Measurements from ENCODE around the gene CNOT6L. TPM values are rescaled to one million over a fixed set of nuclear protein-coding genes. Genes with fewer than 3 reads are reported as not detected.

The CNOT6L gene
- total and polyA plus RNA-seq, 2 of the 4 experiments (the other 2 are of a cell fraction) = 3.5 to 21.1 TPM

GRCh38 chr4:77833126-77833724, 14.1 kb upstream of the CNOT6L start:
- Histone ChIP-seq H3K4me2 (ENCODE audit: low read depth, low read length) (no peak overlapping the region), H4K5ac (ENCODE audit: low read depth, low read length) (no peak overlapping the region), H3K79me1 (ENCODE audit: low read depth in 1 of 2, low read length in 2 of 2) (no peaks in the 10 kb centered on the region), H2BK15ac (ENCODE audit: low read depth, low read length) (no peak overlapping the region), H2BK5ac (ENCODE audit: low read depth, low read length, poor library complexity, severe bottlenecking) (no peak overlapping the region), H3K36me3 (ENCODE audit: control insufficient read depth, insufficient read depth, low read length) (no peaks in the 10 kb centered on the region), H3K27ac (ENCODE audit: insufficient read depth, low read length) (no peak overlapping the region), H2AK9ac (replicated peaks; ENCODE audit: low read depth, low read length, poor library complexity) (no peak overlapping the region), H2AK5ac (ENCODE audit: low read depth, low read length) (no peak overlapping the region), H3K27me3 (ENCODE audit: control insufficient read depth, insufficient read depth, low read length) (peaks cover 4% of the 10 kb centered on the region), H3K4me3 (ENCODE audit: insufficient read depth, low read depth, low read length) (no peak overlapping the region), H3K14ac (replicated peaks; ENCODE audit: low read depth, low read length) (no peak overlapping the region), H4K20me1 (ENCODE audit: insufficient read depth, low read length) (no peaks in the 10 kb centered on the region), H3K9me3 (ENCODE audit: control insufficient read depth, insufficient read depth, low read length) (no peaks in the 10 kb centered on the region), H4K8ac (ENCODE audit: low read depth in 2 of 2, low read length in 2 of 2) (no peak overlapping the region), H3K9ac (ENCODE audit: low read depth, low read length) (no peak overlapping the region), H2BK120ac (ENCODE audit: low read depth, low read length) (no peak overlapping the region), H2AFZ (replicated peaks; ENCODE audit: low read length, poor library complexity) (no peak overlapping the region), H3K56ac (ENCODE audit: extremely low read depth, insufficient read depth, low read length) (no peak overlapping the region), H3K9me1 (ENCODE audit: insufficient read depth, low read length) (no peaks in the 10 kb centered on the region), H4K91ac (ENCODE audit: insufficient read depth, low read depth, low read length) (no peak overlapping the region), H3K4me1 (ENCODE audit: control insufficient read depth, insufficient read depth, low read length) (no peaks in the 10 kb centered on the region), H3K23ac (ENCODE audit: low read depth, low read length) (no peak overlapping the region), H2BK20ac (ENCODE audit: low read depth, low read length) (no peak overlapping the region), H3K18ac (ENCODE audit: low read depth, low read length) (no peak overlapping the region), H3K4ac (ENCODE audit: low read depth, low read length) (no peak overlapping the region)
- DNase-seq = no peak
- no TSS peak for BruUV-seq (replicated peaks)
- intact Hi-C loops (cut with micrococcal nuclease) (no loop called here), in situ Hi-C loops (cut with MboI; ENCODE audit: low sequenced_read_pairs) (no loop called here), dilution Hi-C loops (cut with HindIII; ENCODE audit: low sequenced_read_pairs, unreplicated experiment) (no loop called here)
- CTCF ChIA-PET = no interaction called here
- no peak for ATAC-seq (ENCODE audit: low read depth)
- whole genome bisulfite sequencing, 2 experiments (ENCODE audit: extremely low coverage in 2 of 2, insufficient read length in 1 of 2) = no CpG with 5 or more reads among the region's 2 CpGs
- no peak for TF ChIP-seq CHD1 (IDR thresholded peaks at IDR 0.05; ENCODE audit: low read depth, low read length)
- no peak for TF ChIP-seq ELK1 (IDR thresholded peaks at IDR 0.05; ENCODE audit: borderline replicate concordance, low read depth, low read length)
- POLR2A ChIA-PET (ENCODE audit: unreplicated experiment) = no interaction called here
